Kidney (tissue), 14 donors: ENCODE data around the gene CMIP. TPM values are rescaled to one million over a fixed set of nuclear protein-coding genes. Genes with fewer than 3 reads are reported as not detected.
A peak's percentile ranks its signal among the peaks of the same experiment; 100 is the strongest.

Experiments
- DNase-seq, 5 donors: peaks; one replicate each; pipeline ENCODE4 v3.0.0-alpha.2; 2013 to 2020
- FAIRE-seq: peaks from 2 replicates; lab custom pipeline; 2012; peaks lifted over from hg19 to GRCh38; lab: Jason Lieb, UNC
- H3K27ac ChIP-seq, 2 donors: one replicate each; pipeline ENCODE4 v1.7.0; 2013; ENCODE audit warnings: low read depth in 2 of 2, low read length in 2 of 2, inconsistent platforms in 1 of 2
- H3K27me3 ChIP-seq: one replicate; pipeline ENCODE4 v1.7.1; 2013; ENCODE audit warnings: low read length, inconsistent platforms; ENCODE audit not compliant: control insufficient read depth, insufficient read depth
- H3K36me3 ChIP-seq, 3 donors: one replicate each; pipeline versions ENCODE4 v1.7.0 to v1.7.1; 2013; ENCODE audit warnings: low read length in 3 of 3, control low read depth in 1 of 3, inconsistent platforms in 1 of 3; ENCODE audit not compliant: insufficient read depth in 3 of 3, control insufficient read depth in 2 of 3
- H3K4me1 ChIP-seq, 3 donors: one replicate each; pipeline versions ENCODE4 v1.7.0 to v1.7.1; 2013; ENCODE audit warnings: low read length in 3 of 3, inconsistent platforms in 1 of 3, low read depth in 1 of 3; ENCODE audit not compliant: control insufficient read depth in 2 of 3, insufficient read depth in 2 of 3
- H3K4me3 ChIP-seq, 3 donors: one replicate each; pipeline versions ENCODE4 v1.7.0 to v1.8.1; 2013; ENCODE audit warnings: low read length in 3 of 3, control low read depth in 1 of 3, inconsistent platforms in 1 of 3
- H3K9ac ChIP-seq, 3 donors: one replicate each; pipeline versions ENCODE4 v1.7.0 to v1.7.1; 2013; ENCODE audit warnings: low read length in 3 of 3, control low read depth in 1 of 3, inconsistent platforms in 1 of 3
- H3K9me3 ChIP-seq, 3 donors: one replicate each; pipeline versions ENCODE4 v1.7.0 to v1.7.1; 2013; ENCODE audit warnings: low read length in 3 of 3, control low read depth in 1 of 3, inconsistent platforms in 1 of 3; ENCODE audit not compliant: control insufficient read depth in 2 of 3, insufficient read depth in 1 of 3
- intact Hi-C: fragments of 100-400 bp; cut with DNase I; formaldehyde crosslinking; loops from one replicate; pipeline ENCODE4 v1.11.1; 2022
- polyA plus RNA-seq: library from polyadenylated mRNA; stranded (reverse); fragments of 350-450 nt; fragmentation: Illumina TruSeq; extraction: RNeasy Lipid Tissue Mini Kit (QIAGEN cat#74804); gene quantifications from one replicate; pipeline ENCODE4 v1.2.3, GENCODE V29; 2014; ENCODE audit warnings: low read depth, low replicate concordance; ENCODE audit not compliant: insufficient read depth
- total RNA-seq: library from RNA; stranded (reverse); fragmentation: NEBNext Ultra II Directional; extraction: Animal tissue kit (Norgen Biotek cat#: 25700); gene quantifications from one replicate; pipeline ENCODE4 v1.2.1, GENCODE V29; 2021
- TF ChIP-seq, protein P1 (sequence below): IDR thresholded peaks from 3 replicates; pipeline ENCODE4 v1.5.1; 2012; ENCODE audit warnings: mild to moderate bottlenecking, moderate library complexity, borderline replicate concordance; ENCODE audit not compliant: insufficient read depth; ENCODE audit errors: extremely low read depth
- donor health status: control.
- donor health status: control.
- donor health status: control.
- donor health status: control.
- donor health status: control.
- donor health status: DM: yes; HTN: yes; CAD: no.
- donor health status: Normal renal cell carcinoma (clear cell type).

Gene CMIP
- total and polyA plus RNA-seq, 2 donors from 2014 or later = 16.6 to 65.7 TPM

DNA sequence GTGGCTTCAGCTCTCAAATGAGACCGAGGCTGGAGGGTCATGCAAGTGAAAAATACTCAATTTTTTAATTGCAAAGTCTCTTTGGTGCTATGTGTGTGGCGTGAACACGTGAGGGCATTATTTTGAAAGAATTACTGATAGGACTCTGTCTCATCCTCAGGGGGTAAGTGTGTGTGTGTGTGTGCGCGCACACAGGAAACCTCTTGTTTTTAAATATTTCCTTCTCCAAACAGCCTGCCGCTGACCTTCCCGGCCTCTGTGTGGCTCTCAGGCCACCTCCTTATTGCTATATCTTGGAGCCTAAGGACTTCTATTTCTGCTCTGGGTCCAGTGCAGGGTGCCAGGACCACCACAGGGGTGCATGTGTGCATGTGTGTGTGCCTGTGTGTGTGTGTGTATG is 99.7 kb downstream of the CMIP start:
- TF ChIP-seq, protein P1, sequence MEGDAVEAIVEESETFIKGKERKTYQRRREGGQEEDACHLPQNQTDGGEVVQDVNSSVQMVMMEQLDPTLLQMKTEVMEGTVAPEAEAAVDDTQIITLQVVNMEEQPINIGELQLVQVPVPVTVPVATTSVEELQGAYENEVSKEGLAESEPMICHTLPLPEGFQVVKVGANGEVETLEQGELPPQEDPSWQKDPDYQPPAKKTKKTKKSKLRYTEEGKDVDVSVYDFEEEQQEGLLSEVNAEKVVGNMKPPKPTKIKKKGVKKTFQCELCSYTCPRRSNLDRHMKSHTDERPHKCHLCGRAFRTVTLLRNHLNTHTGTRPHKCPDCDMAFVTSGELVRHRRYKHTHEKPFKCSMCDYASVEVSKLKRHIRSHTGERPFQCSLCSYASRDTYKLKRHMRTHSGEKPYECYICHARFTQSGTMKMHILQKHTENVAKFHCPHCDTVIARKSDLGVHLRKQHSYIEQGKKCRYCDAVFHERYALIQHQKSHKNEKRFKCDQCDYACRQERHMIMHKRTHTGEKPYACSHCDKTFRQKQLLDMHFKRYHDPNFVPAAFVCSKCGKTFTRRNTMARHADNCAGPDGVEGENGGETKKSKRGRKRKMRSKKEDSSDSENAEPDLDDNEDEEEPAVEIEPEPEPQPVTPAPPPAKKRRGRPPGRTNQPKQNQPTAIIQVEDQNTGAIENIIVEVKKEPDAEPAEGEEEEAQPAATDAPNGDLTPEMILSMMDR = no peak
- H3K27me3 ChIP-seq = no peaks in the 10 kb centered on the region
- intact Hi-C loops = no loop called here
- H3K4me3 ChIP-seq = no peak overlapping the region
- peak overlapping the region in 1 of 2 donors; percentile 9 for H3K27ac ChIP-seq
- peaks cover 0 to 55% (median 51%) of the 10 kb centered on the region in 3 donors for H3K4me1 ChIP-seq
- no peak overlapping the region for H3K9ac ChIP-seq
- H3K36me3 ChIP-seq = no peaks in the 10 kb centered on the region
- H3K9me3 ChIP-seq = peaks cover 0 to 2% (median 0%) of the 10 kb centered on the region in 3 donors
- FAIRE-seq (no peak), DNase-seq (peak in 1 of 5 donors; percentile 30)

DNA sequence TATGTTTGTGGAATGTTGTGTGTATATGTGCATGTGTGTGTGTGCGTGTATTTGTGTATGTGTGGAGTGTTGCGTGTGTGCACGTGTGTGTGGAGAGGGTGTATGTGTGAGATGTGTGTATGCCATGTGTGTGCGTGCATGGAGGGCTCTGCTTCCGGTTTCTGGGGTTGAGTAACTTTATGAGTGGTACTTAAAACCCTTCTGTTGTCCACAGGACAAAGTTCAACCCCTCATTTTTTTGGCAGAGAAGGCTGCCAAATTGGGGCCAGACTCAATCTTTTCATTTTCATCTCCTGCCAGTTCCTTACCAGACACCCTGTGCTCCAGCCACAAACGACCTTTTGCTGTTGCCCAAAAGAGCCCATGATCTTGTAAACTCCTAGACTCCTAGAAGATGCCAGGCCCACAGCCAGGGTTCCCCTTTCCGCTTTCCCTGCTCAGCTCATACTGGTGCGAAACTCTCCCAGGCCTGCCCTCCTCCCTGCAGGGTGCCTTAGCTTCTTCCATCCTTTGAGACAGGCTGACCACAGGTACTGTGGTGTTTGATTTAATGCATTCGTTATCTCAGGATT is 100.2 kb downstream of the CMIP start:
- peaks cover 0 to 2% (median 0%) of the 10 kb centered on the region in 3 donors for H3K9me3 ChIP-seq
- FAIRE-seq (no peak), DNase-seq (peak in 1 of 5 donors; percentile 28)
- intact Hi-C loops = no loop called here
- TF ChIP-seq, protein P1 = no peak
- H3K9ac ChIP-seq = no peak overlapping the region
- no peaks in the 10 kb centered on the region for H3K36me3 ChIP-seq
- H3K4me3 ChIP-seq = no peak overlapping the region
- no peaks in the 10 kb centered on the region for H3K27me3 ChIP-seq
- peak overlapping the region in 1 of 2 donors; percentile 9 for H3K27ac ChIP-seq
- peaks cover 0 to 55% (median 53%) of the 10 kb centered on the region in 3 donors for H3K4me1 ChIP-seq

DNA sequence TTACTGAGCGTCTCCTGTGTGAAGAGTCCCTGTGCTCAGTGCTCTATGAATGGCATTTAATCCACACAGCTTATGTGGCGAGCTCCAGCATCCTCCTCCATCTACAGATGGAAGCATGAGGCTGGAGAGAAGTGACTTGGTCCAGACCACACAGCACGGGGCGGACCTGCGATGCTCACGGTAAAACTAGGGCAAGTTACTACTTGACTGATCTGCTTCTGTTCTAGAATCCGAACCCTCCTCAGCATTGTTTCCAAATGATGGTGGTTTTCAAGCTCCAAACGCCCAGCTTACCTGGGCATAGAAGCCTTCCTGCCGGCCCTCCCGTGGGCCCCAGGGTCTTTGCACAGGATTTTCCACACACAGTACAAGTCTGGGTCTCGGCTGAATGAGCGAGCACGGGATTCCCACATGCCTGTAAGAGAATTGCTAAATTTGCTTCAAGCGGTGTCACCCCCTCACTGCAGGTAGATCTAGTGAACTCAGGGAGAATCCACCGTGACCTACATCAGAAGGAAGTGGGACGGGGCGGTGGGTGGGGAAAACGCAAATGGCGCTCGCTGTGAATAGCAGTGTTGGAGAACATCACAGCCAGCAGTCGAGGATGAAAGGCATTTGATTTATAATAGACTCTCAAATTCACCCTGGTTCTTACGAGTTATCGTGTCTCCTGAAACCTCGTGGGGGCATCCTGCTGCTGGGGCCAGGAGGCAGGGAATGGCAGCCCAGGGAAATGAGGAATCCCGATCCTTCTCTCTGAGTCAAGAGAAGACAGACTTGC is 101.1 kb downstream of the CMIP start:
- H3K4me1 ChIP-seq = peaks cover 0 to 58% (median 58%) of the 10 kb centered on the region in 3 donors

More for the DNA sequence above, 101.1 kb downstream of the CMIP start:
- DNase-seq (no peak), FAIRE-seq (no peak)
- no peak overlapping the region for H3K4me3 ChIP-seq
- no peak overlapping the region for H3K9ac ChIP-seq
- peaks cover 0 to 2% (median 0%) of the 10 kb centered on the region in 3 donors for H3K9me3 ChIP-seq
- TF ChIP-seq, protein P1 = no peak
- H3K27ac ChIP-seq = peak overlapping the region in 1 of 2 donors; percentile 54
- intact Hi-C loops = no loop called here
- no peaks in the 10 kb centered on the region for H3K27me3 ChIP-seq
- no peaks in the 10 kb centered on the region for H3K36me3 ChIP-seq
